ENCODE measurements around the gene MMP14. TPM values are rescaled to one million over a fixed set of nuclear protein-coding genes. Genes with fewer than 3 reads are reported as not detected.

The MMP14 gene
- polyA plus RNA-seq (2013, experiment 1 of 2) = 1,343 TPM
- polyA plus RNA-seq (2013, experiment 2 of 2) = 1,238 TPM

DNA sequence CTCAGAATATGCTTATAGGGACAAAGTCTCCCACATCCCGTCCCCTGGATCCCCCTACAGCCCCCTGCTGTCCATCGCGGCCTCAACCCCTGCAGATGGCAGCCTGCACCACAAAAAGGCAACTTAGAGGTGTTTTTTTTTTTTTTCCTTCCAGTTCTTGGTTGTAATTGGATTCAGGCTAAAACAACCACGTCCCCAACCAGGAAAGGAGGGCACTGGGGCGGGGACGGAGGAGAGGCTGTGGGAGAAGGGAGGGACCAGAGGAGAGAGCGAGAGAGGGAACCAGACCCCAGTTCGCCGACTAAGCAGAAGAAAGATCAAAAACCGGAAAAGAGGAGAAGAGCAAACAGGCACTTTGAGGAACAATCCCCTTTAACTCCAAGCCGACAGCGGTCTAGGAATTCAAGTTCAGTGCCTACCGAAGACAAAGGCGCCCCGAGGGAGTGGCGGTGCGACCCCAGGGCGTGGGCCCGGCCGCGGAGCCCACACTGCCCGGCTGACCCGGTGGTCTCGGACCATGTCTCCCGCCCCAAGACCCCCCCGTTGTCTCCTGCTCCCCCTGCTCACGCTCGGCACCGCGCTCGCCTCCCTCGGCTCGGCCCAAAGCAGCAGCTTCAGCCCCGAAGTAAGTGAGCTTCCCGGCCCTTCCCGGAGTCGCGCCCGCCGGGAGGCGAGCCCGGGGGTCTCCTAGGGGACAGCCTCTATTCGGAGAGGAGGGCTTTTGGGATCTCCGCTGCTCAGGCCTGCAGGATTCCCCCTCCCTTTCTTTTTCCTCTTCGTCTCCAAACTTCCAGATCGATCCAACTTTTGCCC, at the start of gene MMP14:
Gene MMP14, plus strand, starts transcription at position 285 of the 813 bp plus-strand sequence. Its CDS starts 233 bp downstream, at position 518.
- Histone ChIP-seq H2AK5ac (ENCODE audit: low read length, severe bottlenecking) (peak within 1 kb of the TSS; percentile 94), H4K8ac (ENCODE audit: low read length) (peak within 1 kb of the TSS; percentile 93), H3K27ac (ENCODE audit: low read length, poor library complexity, severe bottlenecking) (peak within 1 kb of the TSS; percentile 90), H2BK120ac (ENCODE audit: low read depth, low read length) (peak within 1 kb of the TSS; percentile 93), H4K91ac (ENCODE audit: low read length) (peak within 1 kb of the TSS; percentile 94), H3K4me3 (ENCODE audit: insufficient read depth in 1 of 2, low read depth in 1 of 2, low read length in 2 of 2) (peak within 1 kb of the TSS; percentile 89 to 96), H3K4me1 (ENCODE audit: control insufficient read depth, insufficient read depth, low read depth, low read length) (peaks cover 18% of the 10 kb centered on the region), H3K4me2 (ENCODE audit: low read length, poor library complexity, severe bottlenecking) (peak within 1 kb of the TSS; percentile 82), H3K36me3 (ENCODE audit: control insufficient read depth in 1 of 2, insufficient read depth in 2 of 2, low read depth in 1 of 2, low read length in 2 of 2) (peaks cover 34 to 62% of the 10 kb centered on the region in 2 experiments), H2BK12ac (ENCODE audit: low read length in 2 of 2) (peak within 1 kb of the TSS; percentile 44 to 59), H3K27me3 (ENCODE audit: control insufficient read depth in 1 of 2, insufficient read depth in 1 of 2, low read length in 2 of 2) (no peaks in the 10 kb centered on the region), H3K79me1 (replicated peaks; ENCODE audit: low read length, poor library complexity, severe bottlenecking) (peaks cover 4% of the 10 kb centered on the region), H2BK5ac (ENCODE audit: low read depth, low read length, poor library complexity, severe bottlenecking) (peak within 1 kb of the TSS; percentile 96), H3K9ac (ENCODE audit: low read length) (peak within 1 kb of the TSS; percentile 100), H3K4ac (ENCODE audit: low read depth in 1 of 2, low read length in 2 of 2) (peak within 1 kb of the TSS; percentile 94 to 95), H3K18ac (ENCODE audit: low read depth in 1 of 2, low read length in 2 of 2) (peak within 1 kb of the TSS; percentile 95 to 98), H2AFZ (ENCODE audit: low read depth, low read length) (no peak within 1 kb of the TSS), H2BK15ac (ENCODE audit: low read depth, poor library complexity, severe bottlenecking) (peak within 1 kb of the TSS; percentile 89), H3K9me3 (ENCODE audit: control insufficient read depth, low read length) (no peaks in the 10 kb centered on the region), H3K23ac (ENCODE audit: low read length in 2 of 2) (peak within 1 kb of the TSS; percentile 64 to 91), H3K14ac (ENCODE audit: low read length in 2 of 2) (peak within 1 kb of the TSS; percentile 69 to 93)
- DNase-seq = peak; percentile 92
- WGBS = under 1% methylated on average over 41 of the region's 46 CpGs

DNA sequence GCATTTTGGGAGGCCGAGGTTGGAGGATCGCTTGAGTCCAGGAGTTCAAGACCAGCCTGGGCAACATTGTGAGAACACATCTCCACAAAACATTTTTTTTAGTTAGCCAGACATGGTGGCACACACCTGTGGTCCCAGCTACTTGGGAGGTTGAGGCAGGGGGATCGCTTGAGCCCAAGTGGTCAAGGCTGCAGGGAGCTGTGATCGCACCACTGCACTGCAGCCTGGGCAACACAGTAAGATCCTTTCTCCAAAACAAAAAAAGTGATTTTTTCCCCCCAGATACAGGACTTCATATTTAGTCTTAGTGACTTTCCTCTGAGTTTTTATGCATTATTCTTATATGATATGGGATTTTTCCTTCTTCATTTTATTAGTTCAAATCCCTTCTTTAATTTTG, 49.7 kb upstream of the MMP14 start:
- H2AK5ac ChIP-seq (ENCODE audit: low read length, severe bottlenecking) = no peak overlapping the region
- WGBS = 99% methylated on average over 4 of the region's 4 CpGs

DNA sequence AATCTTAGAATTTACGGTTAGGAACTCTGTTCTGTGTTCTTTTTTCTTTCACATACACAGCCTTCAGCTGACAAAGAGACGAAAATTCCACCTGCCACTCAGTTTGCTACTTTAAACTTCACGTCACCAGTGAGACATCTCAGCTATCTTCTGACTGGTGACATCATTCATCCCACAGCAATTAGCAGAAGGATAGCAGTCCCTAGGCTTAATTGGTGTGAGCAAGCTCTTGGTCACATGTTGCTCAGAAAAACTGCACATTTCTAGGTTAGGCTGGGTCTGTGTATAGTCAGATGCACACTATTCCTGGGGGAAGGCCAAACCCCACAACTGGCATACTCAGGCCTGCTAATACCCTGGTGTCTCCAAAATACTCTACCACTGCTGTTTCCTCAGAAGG, 45.1 kb upstream of the MMP14 start:
- Histone ChIP-seq H4K91ac (ENCODE audit: low read length) (no peak overlapping the region), H3K9me3 (ENCODE audit: control insufficient read depth, low read length) (no peaks in the 10 kb centered on the region), H3K9ac (ENCODE audit: low read length) (peak overlapping the region; percentile 12), H3K23ac (ENCODE audit: low read length in 2 of 2) (no peak overlapping the region), H3K4me1 (ENCODE audit: control insufficient read depth, insufficient read depth, low read depth, low read length) (peaks cover 2% of the 10 kb centered on the region), H3K4ac (ENCODE audit: low read depth in 1 of 2, low read length in 2 of 2) (no peak overlapping the region), H3K36me3 (ENCODE audit: control insufficient read depth in 1 of 2, insufficient read depth in 2 of 2, low read depth in 1 of 2, low read length in 2 of 2) (no peaks in the 10 kb centered on the region), H4K8ac (ENCODE audit: low read length) (no peak overlapping the region), H3K27ac (ENCODE audit: low read length, poor library complexity, severe bottlenecking) (no peak overlapping the region), H3K4me3 (ENCODE audit: insufficient read depth in 1 of 2, low read depth in 1 of 2, low read length in 2 of 2) (no peak overlapping the region), H3K27me3 (ENCODE audit: control insufficient read depth in 1 of 2, insufficient read depth in 1 of 2, low read length in 2 of 2) (peaks cover 0 to 7% of the 10 kb centered on the region in 2 experiments), H2AK5ac (ENCODE audit: low read length, severe bottlenecking) (no peak overlapping the region), H2BK120ac (ENCODE audit: low read depth, low read length) (no peak overlapping the region), H3K79me1 (replicated peaks; ENCODE audit: low read length, poor library complexity, severe bottlenecking) (no peaks in the 10 kb centered on the region), H3K18ac (ENCODE audit: low read depth in 1 of 2, low read length in 2 of 2) (no peak overlapping the region), H2BK15ac (ENCODE audit: low read depth, poor library complexity, severe bottlenecking) (no peak overlapping the region), H3K4me2 (ENCODE audit: low read length, poor library complexity, severe bottlenecking) (no peak overlapping the region), H2AFZ (ENCODE audit: low read depth, low read length) (no peak overlapping the region), H3K14ac (ENCODE audit: low read length in 2 of 2) (no peak overlapping the region), H2BK5ac (ENCODE audit: low read depth, low read length, poor library complexity, severe bottlenecking) (no peak overlapping the region), H2BK12ac (ENCODE audit: low read length in 2 of 2) (no peak overlapping the region)
- WGBS = 32% methylated on average over 3 of the region's 3 CpGs
- peak; percentile 73 for DNase-seq

More for the DNA sequence above, 49.7 kb upstream of the MMP14 start:
- no peak for DNase-seq
- H3K9me3 ChIP-seq (ENCODE audit: control insufficient read depth, low read length) = no peaks in the 10 kb centered on the region
- H3K23ac ChIP-seq (ENCODE audit: low read length in 2 of 2) = no peak overlapping the region
- no peak overlapping the region for H3K18ac ChIP-seq (ENCODE audit: low read depth in 1 of 2, low read length in 2 of 2)
- no peak overlapping the region for H4K91ac ChIP-seq (ENCODE audit: low read length)
- no peak overlapping the region for H2BK120ac ChIP-seq (ENCODE audit: low read depth, low read length)
- no peak overlapping the region for H2BK5ac ChIP-seq (ENCODE audit: low read depth, low read length, poor library complexity, severe bottlenecking)
- H3K27me3 ChIP-seq (ENCODE audit: control insufficient read depth in 1 of 2, insufficient read depth in 1 of 2, low read length in 2 of 2) = no peaks in the 10 kb centered on the region
- H3K4ac ChIP-seq (ENCODE audit: low read depth in 1 of 2, low read length in 2 of 2) = no peak overlapping the region
- no peak overlapping the region for H3K4me3 ChIP-seq (ENCODE audit: insufficient read depth in 1 of 2, low read depth in 1 of 2, low read length in 2 of 2)
- no peak overlapping the region for H4K8ac ChIP-seq (ENCODE audit: low read length)
- H3K27ac ChIP-seq (ENCODE audit: low read length, poor library complexity, severe bottlenecking) = no peak overlapping the region
- H3K14ac ChIP-seq (ENCODE audit: low read length in 2 of 2) = no peak overlapping the region
- peaks cover 9% of the 10 kb centered on the region for H3K4me1 ChIP-seq (ENCODE audit: control insufficient read depth, insufficient read depth, low read depth, low read length)
- H3K36me3 ChIP-seq (ENCODE audit: control insufficient read depth in 1 of 2, insufficient read depth in 2 of 2, low read depth in 1 of 2, low read length in 2 of 2) = no peaks in the 10 kb centered on the region
- no peak overlapping the region for H2BK15ac ChIP-seq (ENCODE audit: low read depth, poor library complexity, severe bottlenecking)
- no peak overlapping the region for H2AFZ ChIP-seq (ENCODE audit: low read depth, low read length)
- no peak overlapping the region for H3K4me2 ChIP-seq (ENCODE audit: low read length, poor library complexity, severe bottlenecking)
- no peak overlapping the region for H3K9ac ChIP-seq (ENCODE audit: low read length)
- H3K79me1 ChIP-seq (replicated peaks; ENCODE audit: low read length, poor library complexity, severe bottlenecking) = no peaks in the 10 kb centered on the region
- H2BK12ac ChIP-seq (ENCODE audit: low read length in 2 of 2) = no peak overlapping the region

DNA sequence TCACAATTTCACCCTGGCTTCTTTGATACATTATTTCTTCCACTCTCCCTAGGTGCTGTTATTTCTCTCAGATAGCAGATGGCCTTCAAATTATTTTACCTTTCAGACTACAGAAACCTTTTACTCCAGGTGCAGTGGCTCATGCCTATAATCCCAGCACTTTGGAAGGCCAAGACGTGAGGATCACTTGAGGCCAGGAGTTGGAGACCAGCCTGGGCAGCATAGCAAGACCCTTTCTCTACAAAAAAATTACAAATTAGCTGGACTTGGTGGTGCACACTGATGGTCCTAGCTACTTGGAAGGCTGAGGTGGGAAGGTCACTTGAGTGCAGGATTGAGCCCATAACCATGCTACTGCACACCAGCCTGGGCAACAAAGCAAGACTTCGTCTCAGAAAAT, 44.2 kb upstream of the MMP14 start:
- Histone ChIP-seq H2BK5ac (ENCODE audit: low read depth, low read length, poor library complexity, severe bottlenecking) (no peak overlapping the region), H3K27me3 (ENCODE audit: control insufficient read depth in 1 of 2, insufficient read depth in 1 of 2, low read length in 2 of 2) (peaks cover 2 to 15% of the 10 kb centered on the region in 2 experiments), H2BK12ac (ENCODE audit: low read length in 2 of 2) (no peak overlapping the region), H3K4me2 (ENCODE audit: low read length, poor library complexity, severe bottlenecking) (no peak overlapping the region), H3K9ac (ENCODE audit: low read length) (no peak overlapping the region), H3K4me3 (ENCODE audit: insufficient read depth in 1 of 2, low read depth in 1 of 2, low read length in 2 of 2) (no peak overlapping the region), H3K23ac (ENCODE audit: low read length in 2 of 2) (no peak overlapping the region), H2BK15ac (ENCODE audit: low read depth, poor library complexity, severe bottlenecking) (no peak overlapping the region), H3K4me1 (ENCODE audit: control insufficient read depth, insufficient read depth, low read depth, low read length) (peaks cover 2% of the 10 kb centered on the region), H4K8ac (ENCODE audit: low read length) (no peak overlapping the region), H3K79me1 (replicated peaks; ENCODE audit: low read length, poor library complexity, severe bottlenecking) (no peaks in the 10 kb centered on the region), H4K91ac (ENCODE audit: low read length) (no peak overlapping the region), H3K14ac (ENCODE audit: low read length in 2 of 2) (no peak overlapping the region), H3K27ac (ENCODE audit: low read length, poor library complexity, severe bottlenecking) (no peak overlapping the region), H3K4ac (ENCODE audit: low read depth in 1 of 2, low read length in 2 of 2) (no peak overlapping the region), H3K9me3 (ENCODE audit: control insufficient read depth, low read length) (no peaks in the 10 kb centered on the region), H2AFZ (ENCODE audit: low read depth, low read length) (no peak overlapping the region), H2AK5ac (ENCODE audit: low read length, severe bottlenecking) (no peak overlapping the region), H2BK120ac (ENCODE audit: low read depth, low read length) (no peak overlapping the region), H3K18ac (ENCODE audit: low read depth in 1 of 2, low read length in 2 of 2) (no peak overlapping the region), H3K36me3 (ENCODE audit: control insufficient read depth in 1 of 2, insufficient read depth in 2 of 2, low read depth in 1 of 2, low read length in 2 of 2) (no peaks in the 10 kb centered on the region)
- 100% methylated on average over 2 of the region's 2 CpGs for WGBS
- no peak for DNase-seq
